Measurements from ENCODE around the gene ZNF565.
"Not testable (repeated sequence)": the region's sequence is repeated elsewhere in the genome, so short reads cannot be mapped to it uniquely, and the experiment has no call there.

The ZNF565 gene

GRCh38 chr19:36212895-36213294 lies 1.6 kb downstream of the ZNF565 start:
- no peak for DNase-seq (ENCODE audit: low read depth in 2 of 2)

- no peak for DNase-seq (ENCODE audit: low read depth in 2 of 2)
Measured at GRCh38 chr19:36210497-36210896, 4.0 kb downstream of the ZNF565 start.

- DNase-seq (ENCODE audit: low read depth in 2 of 2) = no peak
Measured at GRCh38 chr19:36209372-36209771, 5.1 kb downstream of the ZNF565 start.

- no peak for DNase-seq (ENCODE audit: low read depth in 2 of 2)
Measured at GRCh38 chr19:36207605-36208252, 6.7 kb downstream of the ZNF565 start.

GRCh38 chr19:36203293-36203692 lies 11.2 kb downstream of the ZNF565 start:
- DNase-seq (ENCODE audit: low read depth in 2 of 2) = no peak

- no peak for DNase-seq (ENCODE audit: low read depth in 2 of 2)
Measured at GRCh38 chr19:36201684-36202083, 12.8 kb downstream of the ZNF565 start.

GRCh38 chr19:36198119-36198518 lies 16.3 kb downstream of the ZNF565 start:
- no peak for DNase-seq (ENCODE audit: low read depth in 2 of 2)

GRCh38 chr19:36196249-36196648 lies 18.2 kb downstream of the ZNF565 start:
- no peak for DNase-seq (ENCODE audit: low read depth in 2 of 2)

GRCh38 chr19:36186722-36187121 lies 27.7 kb downstream of the ZNF565 start:
- not testable (repeated sequence) for DNase-seq (ENCODE audit: low read depth in 2 of 2)

GRCh38 chr19:36183245-36183628 lies 31.2 kb downstream of the ZNF565 start:
- no peak for DNase-seq (ENCODE audit: low read depth in 2 of 2)

GRCh38 chr19:36182612-36183244 lies 31.7 kb downstream of the ZNF565 start:
- no peak for DNase-seq (ENCODE audit: low read depth in 2 of 2)

- DNase-seq (ENCODE audit: low read depth in 2 of 2) = not testable (repeated sequence)
Measured at GRCh38 chr19:36179077-36179476, 35.4 kb downstream of the ZNF565 start.

GRCh38 chr19:36173846-36174245 lies 40.6 kb downstream of the ZNF565 start:
- DNase-seq (ENCODE audit: low read depth in 2 of 2) = not testable (repeated sequence)

GRCh38 chr19:36172852-36173251 lies 41.6 kb downstream of the ZNF565 start:
- DNase-seq (ENCODE audit: low read depth in 2 of 2) = no peak

GRCh38 chr19:36169084-36169760 lies 45.2 kb downstream of the ZNF565 start:
- DNase-seq (ENCODE audit: low read depth in 2 of 2) = no peak

- DNase-seq (ENCODE audit: low read depth in 2 of 2) = no peak
Measured at GRCh38 chr19:36163813-36164212, 50.7 kb downstream of the ZNF565 start.

- DNase-seq (ENCODE audit: low read depth in 2 of 2) = no peak
Measured at GRCh38 chr19:36160821-36161596, 53.5 kb downstream of the ZNF565 start.

GRCh38 chr19:36153126-36153525 lies 61.3 kb downstream of the ZNF565 start:
- DNase-seq (ENCODE audit: low read depth in 2 of 2) = no peak

- DNase-seq (ENCODE audit: low read depth in 2 of 2) = no peak
Measured at GRCh38 chr19:36152352-36153091, 61.9 kb downstream of the ZNF565 start, which contains the start of gene COX7A1. Gene COX7A1 (minus strand): TSS chr19:36152447. CDS start chr19:36152407, 40 bp downstream.

- no peak for DNase-seq (ENCODE audit: low read depth in 2 of 2)
Measured at GRCh38 chr19:36152019-36152351, 62.5 kb downstream of the ZNF565 start.

- no peak for DNase-seq (ENCODE audit: low read depth in 2 of 2)
Measured at GRCh38 chr19:36151144-36152018, 63.1 kb downstream of the ZNF565 start.
